GM13977 (cell line): ENCODE results near the gene SCMH1.
"Not testable (repeated sequence)": the region's sequence is repeated elsewhere in the genome, so short reads cannot be mapped to it uniquely, and the experiment has no call there.

Experiments used
- DNase-seq: peaks from one replicate; pipeline ENCODE4 v3.0.0; 2012; ENCODE audit warnings: low spot score
- CTCF ChIP-seq: IDR thresholded peaks from 2 replicates; pipeline ENCODE4 v1.5.1; 2012; ENCODE audit warnings: mild to moderate bottlenecking, control low read depth; ENCODE audit not compliant: insufficient read depth; ENCODE audit errors: extremely low read depth, missing control alignments
- in situ Hi-C: fragments of 300-500 bp; cut with MboI; formaldehyde crosslinking; loops from one replicate; pipeline ENCODE4 v1.12.0; 2022; ENCODE audit warnings: low sequenced_read_pairs, low pct_unique_long_range_greater_than_20kb, mixed read lengths, inconsistent platforms; ENCODE audit not compliant: unreplicated experiment

SCMH1 gene

GRCh38 chr1:41200728-41201127 is 41.4 kb downstream of the SCMH1 start:
- TF ChIP-seq CTCF, result no peak
- in situ Hi-C loops, result no loop called here
- DNase-seq, result no peak

GRCh38 chr1:41199375-41199774 is 42.7 kb downstream of the SCMH1 start:
- no peak for TF ChIP-seq CTCF
- DNase-seq, result no peak
- in situ Hi-C loops, result no loop called here

GRCh38 chr1:41192456-41193178 is 49.5 kb downstream of the SCMH1 start:
- no peak for DNase-seq
- in situ Hi-C loops, result no loop called here
- TF ChIP-seq CTCF, result no peak

GRCh38 chr1:41184446-41184845 is 57.7 kb downstream of the SCMH1 start:
- in situ Hi-C loops, result no loop called here
- no peak for TF ChIP-seq CTCF

GRCh38 chr1:41178230-41178629 is 63.9 kb downstream of the SCMH1 start:
- in situ Hi-C loops, result not testable (repeated sequence)

More at GRCh38 chr1:41184446-41184845, 57.7 kb downstream of the SCMH1 start:
- no peak for DNase-seq

GRCh38 chr1:41175546-41175945 is 66.6 kb downstream of the SCMH1 start:
- no peak for DNase-seq

More at GRCh38 chr1:41178230-41178629, 63.9 kb downstream of the SCMH1 start:
- DNase-seq, result not testable (repeated sequence)

More at GRCh38 chr1:41175546-41175945, 66.6 kb downstream of the SCMH1 start:
- no peak for TF ChIP-seq CTCF
- in situ Hi-C loops, result no loop called here
